HTERT RPE-1 (cell line): ENCODE results near the gene DNPH1.

Experiments
- in situ Hi-C: fragments of 300-500 bp; cut with MboI; formaldehyde crosslinking; loops from 4 replicates; pipeline ENCODE4 v1.14.3; 2020; ENCODE audit warnings: low sequenced_read_pairs

DNPH1 gene

GRCh38 chr6:43263314-43264178 lies 34.3 kb upstream of the DNPH1 start:
- in situ Hi-C loops = no loop called here

- in situ Hi-C loops = no loop called here
Observed at GRCh38 chr6:43262780-43263313, 33.6 kb upstream of the DNPH1 start.

- in situ Hi-C loops = no loop called here
Observed at GRCh38 chr6:43262000-43262779, 32.9 kb upstream of the DNPH1 start.

GRCh38 chr6:43261198-43261597 lies 31.9 kb upstream of the DNPH1 start:
- in situ Hi-C loops = no loop called here

GRCh38 chr6:43260791-43261190 lies 31.5 kb upstream of the DNPH1 start:
- in situ Hi-C loops = no loop called here

GRCh38 chr6:43258807-43259686 lies 29.8 kb upstream of the DNPH1 start:
- in situ Hi-C loops = no loop called here

GRCh38 chr6:43258180-43258579 lies 28.9 kb upstream of the DNPH1 start:
- in situ Hi-C loops = no loop called here

GRCh38 chr6:43257367-43258145 lies 28.3 kb upstream of the DNPH1 start:
- in situ Hi-C loops = no loop called here

- in situ Hi-C loops = no loop called here
Observed at GRCh38 chr6:43256670-43257366, 27.5 kb upstream of the DNPH1 start.

- in situ Hi-C loops = no loop called here
Observed at GRCh38 chr6:43255408-43256054, 26.2 kb upstream of the DNPH1 start.

- in situ Hi-C loops = no loop called here
Observed at GRCh38 chr6:43254846-43255245, 25.6 kb upstream of the DNPH1 start.

GRCh38 chr6:43254138-43254817 lies 25.0 kb upstream of the DNPH1 start:
- in situ Hi-C loops = no loop called here

GRCh38 chr6:43253401-43253800 lies 24.1 kb upstream of the DNPH1 start:
- in situ Hi-C loops = no loop called here

GRCh38 chr6:43250992-43251373 lies 21.7 kb upstream of the DNPH1 start:
- in situ Hi-C loops = no loop called here

- in situ Hi-C loops = no loop called here
Observed at GRCh38 chr6:43248791-43249190, 19.5 kb upstream of the DNPH1 start.

GRCh38 chr6:43248101-43248500 lies 18.8 kb upstream of the DNPH1 start:
- in situ Hi-C loops = no loop called here

GRCh38 chr6:43247114-43247999 lies 18.1 kb upstream of the DNPH1 start:
- in situ Hi-C loops = no loop called here
